HG03558 (cell line): ENCODE data around the gene MRPL54.
"Not testable (repeated sequence)": the region's sequence is repeated elsewhere in the genome, so short reads cannot be mapped to it uniquely, and the experiment has no call there.

Experiments
- ATAC-seq: cut with Tn5 transposase; IDR thresholded peaks from one replicate; pipeline ENCODE4 v1.9.1; 2021; ENCODE audit warnings: moderate number of reproducible peaks; ENCODE audit not compliant: unreplicated experiment; ENCODE audit errors: extremely low read depth

MRPL54 gene

GRCh38 chr19:3738477-3739220, 23.8 kb upstream of the MRPL54 start:
- ATAC-seq = no peak

- no peak for ATAC-seq
These were observed 22.1 kb upstream of the MRPL54 start for GRCh38 chr19:3740431-3740830.

- ATAC-seq = no peak
These were observed 19.0 kb upstream of the MRPL54 start for GRCh38 chr19:3743486-3743885.

GRCh38 chr19:3745363-3746045, 17.0 kb upstream of the MRPL54 start:
- no peak for ATAC-seq

GRCh38 chr19:3746371-3747056, 16.0 kb upstream of the MRPL54 start:
- ATAC-seq = no peak

- ATAC-seq = no peak
These were observed 13.5 kb upstream of the MRPL54 start for GRCh38 chr19:3748965-3749364.

- ATAC-seq = no peak
These were observed 12.3 kb upstream of the MRPL54 start for GRCh38 chr19:3750211-3750610.

- no peak for ATAC-seq
These were observed 11.2 kb upstream of the MRPL54 start for GRCh38 chr19:3751236-3751635.

GRCh38 chr19:3752492-3752891, 10.0 kb upstream of the MRPL54 start:
- ATAC-seq = no peak

GRCh38 chr19:3753631-3754410, 8.7 kb upstream of the MRPL54 start:
- ATAC-seq = no peak

- ATAC-seq = not testable (repeated sequence)
These were observed 4.8 kb upstream of the MRPL54 start for GRCh38 chr19:3757705-3758104.

- not testable (repeated sequence) for ATAC-seq
These were observed 4.2 kb upstream of the MRPL54 start for GRCh38 chr19:3758297-3758696.

GRCh38 chr19:3759482-3760254, 2.8 kb upstream of the MRPL54 start:
- no peak for ATAC-seq

GRCh38 chr19:3760871-3761361, 1.6 kb upstream of the MRPL54 start:
- ATAC-seq = no peak

- peak; percentile 31 for ATAC-seq
These were observed 926 bp upstream of the MRPL54 start, which contains the start of gene APBA3 for GRCh38 chr19:3761382-3762129. Gene APBA3 (minus strand): TSS chr19:3761692. CDS start chr19:3760264, 1,428 bp downstream.

- ATAC-seq = no peak
These were observed 380 bp upstream of the MRPL54 start for GRCh38 chr19:3762130-3762473.

- no peak for ATAC-seq
These were observed 2.6 kb downstream of the MRPL54 start for GRCh38 chr19:3765121-3765520.

- not testable (repeated sequence) for ATAC-seq
These were observed 3.3 kb downstream of the MRPL54 start for GRCh38 chr19:3765757-3766156.

- no peak for ATAC-seq
These were observed 4.0 kb downstream of the MRPL54 start for GRCh38 chr19:3766520-3766919.
